GM18907 (cell line): ENCODE results near the gene MYO10.
"Not testable (repeated sequence)": the region's sequence is repeated elsewhere in the genome, so short reads cannot be mapped to it uniquely, and the experiment has no call there.

Experiments
- ATAC-seq: cut with Tn5 transposase; IDR thresholded peaks from one replicate; pipeline ENCODE4 v1.9.1; 2021; ENCODE audit warnings: mild to moderate bottlenecking, moderate library complexity; ENCODE audit not compliant: unreplicated experiment

MYO10 gene

GRCh38 chr5:16654647-16655334, 281.3 kb downstream of the MYO10 start:
- no peak for ATAC-seq

- not testable (repeated sequence) for ATAC-seq
Measured at GRCh38 chr5:16648739-16649138, 287.3 kb downstream of the MYO10 start.

- no peak for ATAC-seq
Measured at GRCh38 chr5:16644301-16644889, 291.7 kb downstream of the MYO10 start.

GRCh38 chr5:16642867-16643266, 293.2 kb downstream of the MYO10 start:
- no peak for ATAC-seq

GRCh38 chr5:16639206-16639605, 296.9 kb downstream of the MYO10 start:
- ATAC-seq: no peak

- ATAC-seq: no peak
Measured at GRCh38 chr5:16628376-16628775, 307.7 kb downstream of the MYO10 start.

GRCh38 chr5:16626696-16627264, 309.3 kb downstream of the MYO10 start:
- peak; percentile 84 for ATAC-seq

GRCh38 chr5:16625096-16625495, 311.0 kb downstream of the MYO10 start:
- no peak for ATAC-seq

- ATAC-seq: peak; percentile 48
Measured at GRCh38 chr5:16619136-16619535, 317.0 kb downstream of the MYO10 start.

GRCh38 chr5:16618138-16618897, 317.8 kb downstream of the MYO10 start:
- ATAC-seq: no peak

GRCh38 chr5:16617274-16617968, 318.7 kb downstream of the MYO10 start:
- ATAC-seq: peak; percentile 18

- ATAC-seq: peak; percentile 69
Measured at GRCh38 chr5:16616536-16617273, 319.4 kb downstream of the MYO10 start, which contains the start of gene RETREG1. RETREG1 (minus strand) TSS chr5:16616997; CDS start chr5:16616971, 26 bp downstream.

- ATAC-seq: peak; percentile 2
Measured at GRCh38 chr5:16615741-16616535, 320.1 kb downstream of the MYO10 start.

- no peak for ATAC-seq
Measured at GRCh38 chr5:16612007-16612406, 324.1 kb downstream of the MYO10 start.
